ENCODE data around the gene MTREX.

DNA sequence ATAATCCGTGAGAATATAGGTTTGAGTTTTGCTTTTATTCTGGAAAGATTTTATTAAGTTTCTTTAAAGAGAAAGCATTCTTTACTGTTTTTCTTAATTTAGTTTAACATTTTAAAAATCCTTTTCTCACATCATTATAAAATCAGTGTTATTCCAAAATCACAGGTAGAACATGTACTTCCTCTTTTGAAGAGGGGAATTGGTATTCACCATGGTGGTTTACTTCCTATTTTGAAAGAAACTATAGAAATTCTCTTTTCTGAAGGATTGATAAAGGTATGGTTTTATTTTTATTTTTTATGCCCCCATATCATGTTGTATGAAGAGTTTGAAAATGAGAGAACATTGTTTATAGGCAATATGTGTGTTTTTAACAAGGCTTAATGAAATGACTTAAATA is 43.0 kb downstream of the MTREX start:
- TF ChIP-seq, protein P1, sequence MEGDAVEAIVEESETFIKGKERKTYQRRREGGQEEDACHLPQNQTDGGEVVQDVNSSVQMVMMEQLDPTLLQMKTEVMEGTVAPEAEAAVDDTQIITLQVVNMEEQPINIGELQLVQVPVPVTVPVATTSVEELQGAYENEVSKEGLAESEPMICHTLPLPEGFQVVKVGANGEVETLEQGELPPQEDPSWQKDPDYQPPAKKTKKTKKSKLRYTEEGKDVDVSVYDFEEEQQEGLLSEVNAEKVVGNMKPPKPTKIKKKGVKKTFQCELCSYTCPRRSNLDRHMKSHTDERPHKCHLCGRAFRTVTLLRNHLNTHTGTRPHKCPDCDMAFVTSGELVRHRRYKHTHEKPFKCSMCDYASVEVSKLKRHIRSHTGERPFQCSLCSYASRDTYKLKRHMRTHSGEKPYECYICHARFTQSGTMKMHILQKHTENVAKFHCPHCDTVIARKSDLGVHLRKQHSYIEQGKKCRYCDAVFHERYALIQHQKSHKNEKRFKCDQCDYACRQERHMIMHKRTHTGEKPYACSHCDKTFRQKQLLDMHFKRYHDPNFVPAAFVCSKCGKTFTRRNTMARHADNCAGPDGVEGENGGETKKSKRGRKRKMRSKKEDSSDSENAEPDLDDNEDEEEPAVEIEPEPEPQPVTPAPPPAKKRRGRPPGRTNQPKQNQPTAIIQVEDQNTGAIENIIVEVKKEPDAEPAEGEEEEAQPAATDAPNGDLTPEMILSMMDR (IDR thresholded peaks at IDR 0.05 in 8 of 11, conservative IDR thresholded peaks at IDR 0.05 in 3 of 11) = no peak
- TF ChIP-seq POLR2A (IDR thresholded peaks at IDR 0.05) (no peak), POLR2AphosphoS5 (IDR thresholded peaks at IDR 0.05) (no peak)

Measured in spleen (tissue), 7 donors.